ENCODE results near the gene OR10H4.
"Not testable (repeated sequence)": the region's sequence is repeated elsewhere in the genome, so short reads cannot be mapped to it uniquely, and the experiment has no call there.

The OR10H4 gene

DNA sequence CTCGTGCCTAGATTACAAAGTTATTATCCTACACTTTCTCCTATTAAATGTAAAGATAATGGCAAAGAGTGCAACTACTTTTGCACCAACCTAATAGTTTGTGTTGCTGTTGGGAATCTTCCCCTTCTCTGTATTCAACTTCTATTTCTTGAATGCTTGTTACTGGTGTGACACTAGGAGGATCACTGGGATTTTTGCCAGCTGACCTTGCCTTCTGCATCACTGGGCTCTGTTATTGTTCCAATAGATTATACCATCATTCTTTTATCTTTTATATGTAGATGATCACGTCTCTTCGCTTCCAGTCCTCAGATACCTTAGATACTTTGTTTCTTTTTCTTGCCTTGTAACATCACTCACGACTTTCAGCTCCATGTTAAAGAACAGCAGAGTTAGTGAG is 3.5 kb upstream of the OR10H4 start:
- DNase-seq: no peak

DNA sequence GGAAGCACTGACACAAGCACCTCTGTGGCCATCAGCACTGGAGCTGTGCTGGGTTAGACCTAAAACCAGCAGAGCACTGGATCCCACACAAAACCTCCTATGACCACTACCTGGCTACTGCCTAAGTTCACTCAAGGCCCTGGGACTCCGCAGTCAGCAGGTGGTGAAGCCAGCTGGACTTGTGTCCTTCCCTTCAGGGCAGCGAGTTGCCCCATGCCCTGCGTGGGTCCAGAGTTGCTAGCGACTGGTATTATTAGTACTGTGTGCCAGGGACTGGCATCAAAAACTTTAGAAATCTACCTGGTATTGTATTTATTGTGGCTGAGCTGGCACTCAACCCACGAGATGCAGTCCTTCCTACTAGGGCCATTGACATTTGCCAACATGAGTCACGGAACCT is 6.0 kb downstream of the OR10H4 start:
- DNase-seq: no peak

DNA sequence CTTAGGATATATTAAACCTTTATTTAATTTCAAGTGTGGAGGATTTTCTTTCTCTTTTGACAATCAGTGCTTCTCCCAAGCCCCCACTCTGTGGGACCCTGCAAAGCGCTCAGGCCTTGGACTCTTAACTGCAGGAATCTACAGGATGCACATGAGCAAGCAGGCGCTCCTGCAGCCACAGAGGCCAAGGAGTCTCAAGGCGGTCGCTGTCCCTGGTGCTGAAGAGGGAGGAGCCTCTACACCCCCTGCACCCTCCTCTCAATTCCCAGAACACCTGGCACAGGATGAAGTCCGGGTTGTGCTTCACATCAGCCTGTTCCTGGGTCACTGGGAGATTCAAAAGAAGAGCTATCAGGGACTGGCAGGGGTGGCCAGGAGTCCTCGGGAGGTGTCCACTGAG is 13.5 kb downstream of the OR10H4 start:
- no peak for DNase-seq

DNA sequence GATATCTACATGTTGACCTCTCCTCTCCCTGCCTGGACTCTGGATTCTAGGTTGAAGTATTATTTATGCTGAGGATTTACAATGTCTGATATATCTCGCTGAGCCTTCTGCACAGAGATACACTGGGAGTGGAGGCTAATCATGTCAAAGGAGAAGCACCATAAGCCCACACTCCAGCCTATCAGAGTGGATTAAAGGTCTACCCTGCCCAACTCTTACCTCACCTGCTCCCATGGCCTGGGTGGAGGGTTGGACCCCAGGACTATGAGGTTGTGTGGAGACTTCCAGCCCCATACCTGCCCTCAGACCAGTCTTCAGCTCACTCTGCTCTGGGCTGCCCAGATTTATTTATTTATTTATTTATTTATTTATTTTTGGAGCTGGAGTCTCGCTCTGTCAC is 15.4 kb downstream of the OR10H4 start:
- DNase-seq: no peak

DNA sequence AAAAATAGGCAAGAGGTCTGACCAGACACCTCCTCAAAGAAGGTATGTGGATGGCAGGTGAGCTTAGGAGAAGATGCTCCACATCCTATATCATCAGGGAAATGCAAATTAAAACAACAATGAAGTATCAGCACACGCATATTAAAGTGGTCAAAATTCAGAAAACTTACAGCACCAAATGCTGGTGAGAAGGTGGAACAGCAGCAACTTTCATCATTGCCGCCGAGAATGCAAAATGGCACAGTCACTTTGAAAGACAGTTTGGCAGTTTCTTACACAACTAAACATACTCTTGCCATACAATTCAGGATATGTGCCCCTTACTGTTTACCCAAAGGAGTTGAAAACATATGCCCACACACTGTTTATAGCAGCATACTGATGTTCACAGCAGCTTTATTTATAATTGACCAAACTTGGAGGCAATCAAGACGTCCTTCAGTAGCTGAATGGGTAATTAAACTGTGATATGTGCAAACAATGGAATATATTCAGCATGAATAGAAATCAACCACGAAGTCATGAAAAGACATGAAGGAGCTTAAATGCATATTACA is 22.5 kb downstream of the OR10H4 start:
- no peak for DNase-seq

DNA sequence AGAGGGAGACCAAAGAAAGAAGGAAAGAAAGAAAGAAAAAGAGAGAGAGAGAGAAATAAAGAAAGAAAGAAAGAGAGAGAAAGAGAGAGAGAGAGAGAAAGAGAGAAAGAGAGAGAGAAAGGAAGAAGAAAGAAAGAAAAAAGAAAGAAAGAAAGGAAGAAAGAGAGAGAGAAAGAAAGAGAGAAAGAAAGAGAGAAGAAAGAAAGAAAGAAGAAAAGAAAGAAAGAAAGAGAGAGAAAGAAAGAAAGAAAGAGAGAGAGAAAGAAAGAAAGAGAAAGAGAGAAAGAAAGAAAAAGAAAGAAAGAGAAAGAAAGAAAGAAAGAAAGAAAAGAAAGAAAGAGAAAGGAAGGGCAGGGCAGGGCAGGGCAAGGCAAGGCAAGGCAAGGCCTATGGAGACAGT is 23.2 kb downstream of the OR10H4 start:
- not testable (repeated sequence) for DNase-seq

DNA sequence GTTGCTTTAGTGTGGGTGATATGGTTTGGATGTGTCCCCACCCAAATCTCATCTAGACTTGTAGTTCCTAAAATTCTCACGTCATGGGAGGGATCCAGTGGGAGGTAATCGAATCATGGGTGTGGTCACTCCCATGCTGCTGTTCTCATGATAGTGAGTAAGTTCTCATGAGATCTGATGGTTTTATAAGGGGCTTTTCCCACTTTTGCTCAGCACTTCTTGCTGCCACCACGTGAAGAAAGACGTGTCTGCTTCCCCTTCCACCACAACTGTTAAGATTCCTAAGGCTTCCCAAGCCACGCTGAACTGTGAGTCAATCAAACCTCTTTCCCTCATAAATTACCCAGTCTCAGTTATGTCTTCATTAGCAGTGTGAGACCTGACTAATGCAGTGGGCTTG is 26.0 kb downstream of the OR10H4 start:
- no peak for DNase-seq

DNA sequence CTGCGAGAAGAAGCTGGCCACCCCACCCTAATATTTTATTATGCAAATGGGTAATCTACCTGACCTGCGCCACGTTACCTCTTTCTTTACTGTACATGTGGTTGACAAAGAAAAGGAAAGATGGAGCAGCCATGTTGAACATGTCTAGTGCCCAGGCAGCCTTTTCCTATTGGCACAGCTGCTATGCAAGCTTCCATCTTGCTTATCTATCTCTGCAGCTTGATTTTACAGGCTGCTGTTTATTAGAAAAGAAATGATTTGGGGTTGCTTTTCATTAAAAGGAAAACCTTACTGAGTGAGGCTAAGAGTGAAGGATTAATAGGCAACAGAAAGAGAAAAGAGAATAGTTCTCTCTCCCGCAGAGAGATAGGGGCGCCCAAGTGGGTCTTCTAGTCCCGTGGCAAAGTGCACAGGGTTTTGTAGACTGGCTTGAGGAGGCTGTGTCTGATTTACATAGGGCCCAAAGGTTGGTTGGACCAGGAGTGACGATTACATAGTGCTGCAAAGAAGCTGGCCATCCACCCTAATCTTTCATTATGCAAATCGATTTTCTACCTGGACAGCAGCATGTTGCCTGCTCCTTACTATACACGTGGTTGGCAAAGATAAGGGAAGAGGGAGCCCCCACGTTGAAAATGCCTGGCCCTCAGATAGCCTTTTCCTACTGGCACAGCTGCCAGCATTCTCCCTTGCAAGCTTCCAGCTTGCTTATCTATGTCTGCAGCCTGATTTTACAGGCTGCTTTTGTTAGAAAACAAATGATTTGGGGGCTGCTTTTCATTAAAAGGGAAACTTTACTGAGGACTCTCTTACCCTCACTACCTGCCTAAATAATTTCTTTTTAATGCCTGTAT is 28.3 kb downstream of the OR10H4 start:
- no peak for DNase-seq

DNA sequence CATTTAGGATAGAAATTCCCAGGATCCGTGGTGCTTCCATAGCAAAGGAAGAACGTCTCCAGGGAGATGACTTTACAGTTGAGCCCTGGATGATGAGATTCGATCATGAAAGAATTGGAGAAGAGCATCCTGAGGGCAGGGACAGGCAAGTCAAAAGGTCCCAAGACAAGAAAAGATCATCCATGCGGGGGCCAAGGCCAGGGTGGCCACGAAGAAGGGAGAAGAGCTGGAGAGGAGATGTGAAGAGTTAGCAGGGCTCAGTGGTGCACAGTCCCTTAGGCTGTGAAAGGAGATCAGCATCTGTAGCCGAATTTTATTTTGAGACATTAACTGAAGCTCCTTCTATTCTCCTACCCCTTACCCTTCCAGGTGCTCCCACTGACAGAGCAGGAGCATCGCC is 28.9 kb downstream of the OR10H4 start:
- DNase-seq: no peak

DNA sequence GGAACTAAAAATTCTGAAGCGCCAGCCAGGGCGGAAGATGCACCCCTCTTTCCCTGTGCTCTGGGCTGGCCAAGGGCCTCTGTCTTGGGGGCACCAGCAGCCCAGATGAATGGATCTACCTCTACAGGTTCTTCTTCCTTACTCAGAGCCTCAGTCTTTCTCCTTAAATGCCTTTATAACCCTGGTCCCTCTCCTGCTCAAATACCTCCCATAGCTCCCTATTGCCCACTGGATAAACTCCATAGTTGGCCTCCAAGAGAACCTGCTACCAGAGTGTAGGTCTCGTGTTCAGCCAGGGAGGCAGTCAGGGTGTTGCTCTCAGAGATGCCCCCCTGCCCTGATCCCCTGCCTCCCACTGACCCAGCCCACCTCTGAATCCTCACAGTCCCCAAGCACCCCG is 30.5 kb downstream of the OR10H4 start:
- no peak for DNase-seq

DNA sequence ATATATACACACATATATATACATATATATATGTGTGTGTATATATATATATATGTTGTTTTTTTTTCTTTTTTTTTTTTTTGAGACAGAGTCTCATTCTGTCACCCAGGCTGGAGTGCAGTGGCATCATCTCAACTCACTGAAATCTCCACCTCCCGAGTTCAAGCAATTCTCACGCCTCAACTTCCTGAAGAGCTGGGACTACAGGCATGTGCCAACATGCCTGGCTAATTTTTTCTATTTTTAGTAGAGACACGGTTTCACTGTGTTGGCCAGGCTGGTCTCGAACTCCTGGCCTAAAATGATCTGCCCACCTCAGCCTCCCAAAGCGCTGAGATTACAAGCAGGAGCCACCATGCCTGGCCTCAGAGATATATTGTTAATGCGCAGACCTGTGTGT is 37.0 kb downstream of the OR10H4 start:
- not testable (repeated sequence) for DNase-seq

DNA sequence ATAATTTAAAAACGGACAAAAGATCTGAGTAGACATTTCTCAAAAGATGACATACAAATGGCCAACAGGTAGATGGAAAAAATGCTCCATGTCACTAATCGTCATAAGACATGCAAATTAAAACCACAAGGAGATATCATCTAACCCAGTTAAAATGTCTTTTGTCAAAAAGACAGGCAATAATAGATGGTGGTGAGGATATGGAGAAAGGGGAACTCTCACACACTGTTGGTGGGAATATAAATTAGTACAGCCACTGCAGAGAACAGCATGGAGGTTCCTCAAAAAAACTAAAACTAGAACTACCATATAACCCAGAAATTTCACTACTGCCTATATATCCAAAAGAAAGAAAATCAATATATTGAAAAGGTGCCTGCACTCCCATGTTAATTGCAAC is 37.9 kb downstream of the OR10H4 start:
- DNase-seq: no peak

DNA sequence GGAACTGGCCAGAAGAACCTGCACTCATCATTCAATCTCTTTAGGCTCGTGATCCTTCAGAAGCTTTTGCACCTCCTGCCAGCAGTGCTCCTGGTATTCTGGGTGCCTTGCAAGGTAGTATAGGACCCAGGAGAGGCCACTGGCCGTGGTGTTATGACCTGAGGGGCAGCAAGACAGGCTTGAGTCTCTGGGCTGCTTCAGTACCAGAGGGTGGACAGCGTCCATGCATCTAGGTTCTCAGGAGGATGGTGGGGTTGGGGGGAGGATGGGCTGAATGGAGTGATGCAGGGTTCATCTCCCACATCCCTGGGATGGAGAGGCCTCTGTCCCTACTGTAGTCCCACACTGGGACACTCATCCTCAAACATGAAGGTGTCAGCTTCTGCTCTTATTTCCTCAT is 41.1 kb downstream of the OR10H4 start:
- no peak for DNase-seq

DNA sequence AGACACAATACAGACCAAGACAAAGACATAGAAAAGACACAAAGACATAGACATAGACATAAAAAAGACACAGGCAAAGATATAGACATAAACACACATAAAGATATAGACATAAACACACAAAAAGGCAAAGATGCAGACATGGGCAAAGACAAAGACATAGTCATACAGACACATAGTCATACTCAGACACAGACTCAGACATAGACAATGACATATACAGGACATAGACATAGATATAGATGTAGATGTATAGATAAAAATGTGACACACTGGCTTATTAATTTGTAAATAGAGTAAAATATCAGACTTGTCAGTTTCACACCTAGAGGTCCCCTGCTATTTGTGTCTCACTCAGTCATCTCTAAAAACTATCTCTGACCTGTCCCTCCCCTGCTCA is 42.8 kb downstream of the OR10H4 start:
- DNase-seq: no peak

DNA sequence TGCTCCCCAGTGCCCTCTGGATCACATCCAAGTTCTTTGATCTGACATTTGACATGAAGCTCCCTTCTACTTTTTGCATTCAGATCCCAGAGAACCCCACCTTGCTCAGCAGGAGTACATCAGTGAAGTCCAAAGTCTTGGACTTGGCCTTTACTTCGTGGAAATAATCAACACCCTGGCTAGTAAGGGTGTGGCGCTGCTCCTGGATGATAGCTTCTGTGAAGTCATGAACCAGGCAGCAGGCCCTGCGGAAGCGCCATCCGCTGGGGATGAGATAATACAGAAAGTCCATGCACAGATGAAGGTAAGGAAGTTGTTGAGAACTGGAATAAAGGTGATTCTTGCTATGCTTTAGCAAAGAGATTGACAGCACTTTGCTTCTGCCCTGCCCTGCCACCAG is 43.2 kb downstream of the OR10H4 start:
- DNase-seq: no peak

DNA sequence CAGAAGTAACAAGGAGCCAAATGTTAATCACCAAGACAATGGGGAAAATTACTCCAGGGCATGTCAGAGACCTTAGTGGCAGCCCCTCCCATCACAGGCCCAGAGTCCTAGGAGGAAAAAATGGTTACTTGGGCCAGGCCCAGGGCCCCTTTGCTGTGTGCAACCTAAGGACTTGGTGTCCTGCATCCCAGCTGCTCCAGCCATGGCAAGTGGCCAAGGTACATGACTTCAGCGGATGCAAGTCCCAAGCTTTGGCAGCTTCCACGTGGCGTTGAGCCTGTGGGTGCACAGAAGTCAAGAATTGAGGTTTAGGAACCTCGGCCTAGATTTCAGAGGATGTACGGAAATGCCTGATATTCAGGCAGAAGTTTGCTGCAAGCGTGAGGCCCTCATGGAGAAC is 46.7 kb downstream of the OR10H4 start:
- DNase-seq: no peak

DNA sequence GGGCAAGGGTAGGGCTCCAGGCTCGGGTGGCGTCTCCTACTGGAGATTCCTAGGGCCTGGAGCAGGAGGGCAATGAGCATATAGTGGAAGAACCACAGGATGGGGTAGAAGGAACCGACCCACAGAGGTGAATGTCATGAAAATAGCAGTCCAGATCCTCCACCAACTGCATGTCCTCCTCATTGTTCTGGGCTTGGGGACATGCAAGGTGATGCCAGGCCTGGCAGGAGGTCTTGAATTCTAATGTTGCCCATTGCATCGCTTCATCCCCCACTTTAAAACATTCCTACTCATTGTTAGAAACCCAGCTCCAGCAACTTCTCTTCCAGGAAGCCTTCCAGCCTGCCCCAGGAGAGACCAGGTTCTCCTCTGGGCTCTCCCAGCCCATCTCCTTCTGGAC is 49.4 kb downstream of the OR10H4 start:
- DNase-seq: no peak

All from kidney glomerular epithelial cell (primary cell).